Lung (tissue), 12 donors: Measurements from ENCODE around the gene PRR15L. TPM values are rescaled to one million over a fixed set of nuclear protein-coding genes. Genes with fewer than 3 reads are reported as not detected.

Experiments used
- ATAC-seq: fragments of 200-7000 bp; cut with Tn5 transposase; one replicate; pipeline ENCODE4 v1.9.1; 2020; ENCODE audit warnings: moderate number of reproducible peaks; ENCODE audit not compliant: insufficient read depth, low FRiP score
- DNase-seq, 3 donors: peaks; one replicate each; pipeline ENCODE4 v3.0.0-alpha.2; 2013 to 2017
- H3K27ac ChIP-seq, 2 donors: one replicate each; pipeline ENCODE4 v1.5.1; 2013; ENCODE audit warnings: mild to moderate bottlenecking in 2 of 2, moderate library complexity in 2 of 2, control low read depth in 1 of 2, inconsistent platforms in 1 of 2, low read depth in 1 of 2, low read length in 1 of 2
- H3K27me3 ChIP-seq, 3 donors: one replicate each; pipeline ENCODE4 v1.5.1; 2013; ENCODE audit warnings: low read length in 2 of 3; ENCODE audit not compliant: control insufficient read depth in 3 of 3, insufficient read depth in 3 of 3
- H3K36me3 ChIP-seq, 4 donors: one replicate each; pipeline ENCODE4 v1.5.1; 2013; ENCODE audit warnings: low read length in 4 of 4, mild to moderate bottlenecking in 1 of 4, moderate library complexity in 1 of 4; ENCODE audit not compliant: control insufficient read depth in 4 of 4, insufficient read depth in 4 of 4
- H3K4me1 ChIP-seq, 5 donors: one replicate each; pipeline ENCODE4 v1.5.1; 2013; ENCODE audit warnings: low read length in 5 of 5, mild to moderate bottlenecking in 2 of 5, moderate library complexity in 1 of 5; ENCODE audit not compliant: control insufficient read depth in 5 of 5, insufficient read depth in 5 of 5
- H3K4me3 ChIP-seq: one replicate; pipeline ENCODE4 v1.5.1; 2013; ENCODE audit warnings: mild to moderate bottlenecking, control low read depth, moderate library complexity
- H3K9ac ChIP-seq, 2 donors: one replicate each; pipeline ENCODE4 v1.5.1; 2013; ENCODE audit warnings: low read length in 2 of 2, control low read depth in 1 of 2; ENCODE audit not compliant: insufficient read depth in 1 of 2
- H3K9me3 ChIP-seq, 4 donors: one replicate each; pipeline ENCODE4 v1.5.1; 2013; ENCODE audit warnings: low read length in 3 of 4, mild to moderate bottlenecking in 1 of 4, moderate library complexity in 1 of 4; ENCODE audit not compliant: control insufficient read depth in 4 of 4, insufficient read depth in 3 of 4
- CTCF ChIP-seq: IDR thresholded peaks from 2 replicates; pipeline ENCODE4 v1.5.1; 2012; ENCODE audit warnings: mild to moderate bottlenecking; ENCODE audit errors: control extremely low read depth, extremely low read depth
- WGBS, 2 donors: extraction: QIAGEN DNeasy Blood & Tissue Kit; methylation state at CpG; one replicate each; pipeline ENCODE4 v1.1.7; 2013; 5-methylcytosine and 5-hydroxymethylcytosine counted together
- polyA plus RNA-seq, 2 donors: library from polyadenylated mRNA; stranded (reverse); fragments of 200-250 nt; gene quantifications; one replicate each; pipeline ENCODE4 v1.2.1, GENCODE V29; 2013
- total RNA-seq, 2 donors: library from RNA; depleted of rRNA in 1 of 2; stranded (reverse); fragments of >200 nt in 1 of 2; gene quantifications; one replicate each; pipeline ENCODE4 v1.2.1, GENCODE V29; 2014 to 2021
- donor health status: control.
- donor health status: control.
- donor health status: Bipolar disorder and iron deficiency.
- donor health status: healthy.
- donor health status: DM: yes; HTN: yes; CAD: no.

PRR15L gene
- total and polyA plus RNA-seq, 4 donors, result 59.5 to 98.5 (median 75.5) TPM

GRCh38 chr17:47918006-47918405 lies 39.7 kb downstream of the PRR15L start:
- 14 to 19% methylated on average over 2 of the region's 2 CpGs for WGBS, 2 donors
- no peak for DNase-seq
- no peaks in the 10 kb centered on the region for H3K9me3 ChIP-seq
- H3K4me1 ChIP-seq, result peaks cover 0 to 3% (median 0%) of the 10 kb centered on the region in 5 donors
- no peak overlapping the region for H3K4me3 ChIP-seq
- no peak for TF ChIP-seq CTCF
- no peak overlapping the region for H3K27ac ChIP-seq
- no peak for ATAC-seq
- peaks cover 4 to 18% (median 13%) of the 10 kb centered on the region in 4 donors for H3K36me3 ChIP-seq
- no peak overlapping the region for H3K9ac ChIP-seq
- H3K27me3 ChIP-seq, result no peaks in the 10 kb centered on the region

- no peak overlapping the region for H3K27ac ChIP-seq
- H3K27me3 ChIP-seq, result no peaks in the 10 kb centered on the region
- no peaks in the 10 kb centered on the region for H3K9me3 ChIP-seq
- no peak for TF ChIP-seq CTCF
- no peak for DNase-seq
- H3K4me3 ChIP-seq, result no peak overlapping the region
- no peak overlapping the region for H3K9ac ChIP-seq
- H3K4me1 ChIP-seq, result peaks cover 0 to 3% (median 0%) of the 10 kb centered on the region in 5 donors
- WGBS, 2 donors, result 75 to 85% methylated on average over 2 of the region's 2 CpGs
- no peak for ATAC-seq
- H3K36me3 ChIP-seq, result peaks cover 2 to 15% (median 12%) of the 10 kb centered on the region in 4 donors
These were observed 40.1 kb downstream of the PRR15L start for GRCh38 chr17:47917581-47917980.

GRCh38 chr17:47916489-47917208 lies 41.0 kb downstream of the PRR15L start:
- Histone ChIP-seq H3K27me3 (no peaks in the 10 kb centered on the region), H3K9ac (no peak overlapping the region), H3K36me3 (peaks cover 0 to 15% (median 10%) of the 10 kb centered on the region in 4 donors), H3K27ac (no peak overlapping the region), H3K4me3 (no peak overlapping the region), H3K9me3 (no peaks in the 10 kb centered on the region), H3K4me1 (peaks cover 0 to 3% (median 0%) of the 10 kb centered on the region in 5 donors)
- no peak for TF ChIP-seq CTCF
- ATAC-seq (no peak), DNase-seq (no peak)
- WGBS, 2 donors, result 91 to 92% methylated on average over 19 of the region's 19 CpGs
